Activated T-cell treated with anti-CD3 and anti-CD28 coated beads for 24 hours (primary cell): Measurements from ENCODE around the gene ACBD3.
"Not testable (repeated sequence)": the region's sequence is repeated elsewhere in the genome, so short reads cannot be mapped to it uniquely, and the experiment has no call there.

Source experiments
- DNase-seq: peaks from one replicate; pipeline ENCODE4 v3.0.0-alpha.2; 2020; ENCODE audit warnings: low read depth

ACBD3 gene

DNA sequence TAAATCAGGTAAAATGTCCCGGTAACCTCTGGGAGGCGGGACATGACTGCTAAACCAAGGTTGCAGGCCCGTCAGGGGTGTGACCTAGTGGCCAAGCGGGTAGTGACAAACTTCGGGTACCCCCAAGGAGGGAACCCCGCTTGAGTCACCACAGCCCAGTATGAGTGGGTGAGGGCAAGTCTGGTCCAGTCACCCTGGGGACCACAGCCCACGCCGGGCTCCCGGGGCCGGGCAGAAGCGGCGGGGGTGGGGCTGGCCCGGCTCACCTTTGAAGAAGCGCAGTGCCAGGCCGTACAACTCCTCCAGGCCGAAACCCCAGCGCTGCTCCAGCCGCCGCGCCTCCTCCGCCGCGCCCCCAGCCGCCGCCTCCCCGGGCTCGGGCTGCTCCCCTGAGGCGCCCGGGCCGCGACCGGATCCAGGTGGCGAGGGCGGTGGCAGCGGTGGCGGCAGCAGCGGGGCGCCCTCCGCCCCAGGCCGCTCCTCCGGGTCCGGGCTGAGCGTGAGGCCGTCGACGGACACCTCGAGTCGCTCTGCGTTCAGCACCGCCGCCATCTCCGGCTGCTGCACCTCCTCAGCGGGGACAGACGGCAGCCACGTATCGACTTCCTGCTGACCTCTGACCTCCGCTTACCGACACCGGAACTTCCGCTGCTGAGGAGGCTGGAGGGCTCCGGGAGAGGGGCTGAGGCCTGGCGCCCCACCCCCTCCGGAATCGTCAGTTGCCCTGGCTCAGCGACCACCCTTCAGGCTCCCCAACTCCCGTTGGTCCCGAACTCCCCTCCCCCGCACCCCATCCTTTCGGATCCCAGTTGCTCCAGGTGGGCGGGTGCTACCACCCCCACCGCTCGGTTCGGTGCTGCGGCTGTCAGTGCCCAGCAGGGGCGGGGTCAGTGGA, at the start of gene ACBD3:
TSS of gene ACBD3 (minus strand) at position 618 of the 895 bp plus-strand sequence. CDS start at position 552, 66 bp downstream.
- peak; percentile 78 for DNase-seq

DNA sequence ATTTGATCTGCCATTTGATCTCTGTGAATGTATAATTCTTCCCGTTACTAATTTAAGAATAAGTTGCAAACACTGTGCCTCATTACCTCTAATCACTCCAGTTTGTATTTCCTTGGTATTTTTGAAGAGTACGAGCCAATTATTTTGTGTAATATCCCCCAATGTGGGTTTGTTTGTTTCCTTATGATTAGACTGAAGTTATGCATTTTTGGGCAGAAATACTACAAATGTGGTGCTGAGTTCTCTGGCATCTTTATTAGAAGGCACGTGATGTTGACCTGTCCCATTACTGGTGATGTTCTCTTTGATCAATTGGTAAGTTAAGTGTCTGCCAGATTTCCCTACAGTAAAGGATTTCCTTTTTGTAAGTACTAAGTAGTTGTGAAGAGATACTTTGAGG, 47.3 kb upstream of the ACBD3 start:
- DNase-seq, result no peak

DNA sequence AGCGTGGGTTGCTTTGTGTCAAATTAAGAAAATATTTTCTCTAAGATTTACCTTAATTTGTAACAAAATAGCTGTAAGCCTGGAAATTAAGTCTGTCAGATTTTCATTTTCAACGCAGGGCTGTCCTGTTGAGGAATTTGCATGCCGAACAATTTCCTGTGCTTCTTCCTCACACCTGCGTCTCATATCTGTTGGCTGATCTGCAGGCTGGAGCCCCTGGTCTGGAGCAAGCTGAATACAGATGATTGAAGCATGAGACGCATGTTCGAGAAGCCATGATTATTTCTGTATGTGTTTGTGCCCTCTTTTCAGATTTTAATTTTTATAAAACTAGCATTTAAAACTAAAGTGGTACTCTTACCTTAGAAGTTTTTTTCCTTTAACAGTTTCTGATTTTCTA, 46.8 kb upstream of the ACBD3 start:
- DNase-seq, result no peak

DNA sequence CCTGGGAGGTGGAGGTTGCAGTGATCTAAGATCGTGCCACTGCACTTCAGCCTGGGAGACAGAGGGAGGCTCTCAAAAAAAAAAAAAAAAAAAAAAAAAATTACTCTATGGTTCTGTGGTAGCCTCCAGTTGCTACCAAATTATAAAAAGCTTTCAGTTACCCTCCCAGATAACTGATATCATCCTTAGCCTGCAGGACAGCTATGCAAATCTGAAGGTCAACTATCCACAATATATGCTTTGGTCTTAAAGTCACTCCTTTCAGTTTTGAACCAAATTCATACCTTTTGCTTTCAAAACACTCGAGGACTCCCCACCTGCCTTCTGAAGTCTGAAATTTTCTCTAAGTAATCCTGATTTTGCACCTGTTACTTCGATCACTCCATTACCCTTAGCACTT, 40.1 kb upstream of the ACBD3 start:
- DNase-seq, result no peak

DNA sequence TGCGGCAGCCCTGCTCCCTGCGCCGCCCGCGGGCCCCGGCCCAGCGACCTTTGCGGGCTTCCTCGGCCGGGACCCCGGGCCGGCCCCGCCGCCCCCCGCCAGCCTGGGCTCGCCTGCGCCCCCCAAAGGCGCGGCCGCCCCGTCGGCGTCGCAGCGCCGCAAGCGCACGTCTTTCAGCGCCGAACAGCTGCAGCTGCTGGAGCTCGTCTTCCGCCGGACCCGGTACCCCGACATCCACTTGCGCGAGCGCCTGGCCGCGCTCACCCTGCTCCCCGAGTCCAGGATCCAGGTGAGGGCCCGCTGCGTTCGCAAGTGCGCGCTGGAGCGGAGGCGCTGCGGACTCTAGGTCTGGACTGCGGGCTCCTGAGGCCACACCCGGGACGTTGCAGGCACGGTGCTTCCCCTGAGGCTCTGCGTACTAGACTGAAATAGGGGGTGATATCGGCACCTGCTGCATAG, 37.3 kb upstream of the ACBD3 start:
- DNase-seq, result no peak

DNA sequence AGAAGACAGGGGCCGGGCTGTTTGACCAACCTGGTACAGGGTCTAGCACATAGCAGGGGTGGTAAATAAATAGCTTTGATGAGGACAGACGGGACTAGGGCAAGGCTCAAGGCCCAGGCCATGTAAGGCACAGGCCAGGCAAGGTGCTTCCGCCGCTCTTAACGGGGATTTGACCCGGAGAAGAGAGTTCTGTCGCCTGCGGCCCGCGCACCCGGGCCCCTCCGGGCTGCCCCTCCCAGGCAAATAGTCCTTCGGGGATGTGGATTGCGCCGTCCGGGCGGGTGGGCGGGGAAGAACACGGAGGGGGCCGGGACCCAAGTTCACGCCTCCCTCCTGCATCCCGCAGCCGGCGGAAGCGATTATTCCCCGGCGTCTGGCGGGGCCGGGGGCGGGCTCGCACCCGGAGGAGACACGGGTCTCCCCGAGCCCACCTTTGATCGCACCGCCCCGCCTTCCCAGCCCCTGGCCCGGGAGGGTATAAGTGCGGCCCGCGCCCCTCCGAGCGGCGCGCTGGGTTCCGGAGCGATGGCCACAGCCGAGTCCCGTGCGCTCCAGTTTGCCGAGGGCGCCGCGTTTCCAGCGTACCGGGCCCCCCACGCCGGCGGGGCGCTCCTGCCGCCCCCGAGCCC, 36.7 kb upstream of the ACBD3 start, which contains the start of gene MIXL1:
TSS of gene MIXL1 (plus strand) at position 508 of the 629 bp plus-strand sequence. CDS start at position 526, 18 bp downstream.
- no peak for DNase-seq

DNA sequence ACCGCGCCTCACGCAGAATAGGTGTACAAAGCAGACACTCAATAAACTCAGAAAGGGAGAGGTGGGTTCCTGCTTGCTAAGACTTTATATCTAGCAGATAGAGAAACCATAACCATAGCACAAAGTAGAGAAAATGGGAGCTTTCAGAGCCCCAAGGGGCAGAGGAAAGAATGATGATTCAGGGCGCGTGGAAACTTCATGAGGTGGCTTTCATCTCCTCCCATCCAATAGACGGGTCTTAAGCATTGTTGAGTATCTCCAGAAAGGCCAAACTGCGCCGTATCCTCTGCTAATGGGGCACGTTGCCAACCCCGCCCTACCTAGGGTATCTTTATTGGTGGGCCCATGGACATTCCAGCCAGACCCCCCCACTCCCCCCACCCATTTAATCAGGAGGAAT, 36.1 kb upstream of the ACBD3 start:
- no peak for DNase-seq

DNA sequence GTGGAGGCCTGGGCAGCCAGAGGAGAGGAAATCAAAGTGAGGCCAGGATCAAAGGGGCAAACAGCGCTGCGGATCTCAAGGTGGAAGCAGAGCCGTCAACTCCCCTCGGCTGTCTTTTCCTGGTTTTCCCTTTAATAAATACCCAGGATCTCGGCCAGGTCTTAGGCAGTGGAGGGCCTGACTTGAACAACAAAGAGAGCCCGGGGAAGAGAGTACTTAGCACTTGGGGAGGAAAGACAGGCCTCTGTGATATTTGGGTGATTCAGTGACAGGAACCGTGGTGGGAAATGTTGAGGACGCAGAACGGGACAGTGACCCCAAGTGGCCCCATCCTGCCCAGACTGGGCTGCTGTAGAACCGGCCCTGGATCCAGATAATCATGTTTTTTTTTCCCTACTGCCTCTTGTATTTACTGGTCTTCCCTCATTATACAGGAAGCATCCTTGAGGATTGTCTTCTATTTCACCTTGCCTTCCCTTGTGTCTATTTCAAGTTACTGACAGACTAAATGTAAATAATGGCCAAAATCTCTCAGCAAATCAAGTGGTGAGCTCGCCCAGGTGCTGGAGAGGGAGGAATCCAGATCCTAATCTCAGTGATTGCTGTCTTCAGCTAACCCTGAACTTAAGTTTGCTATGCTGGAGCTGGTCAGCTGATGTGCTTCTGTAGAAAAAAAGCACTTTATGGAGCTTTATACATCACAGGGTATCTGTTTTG, 34.1 kb upstream of the ACBD3 start:
- no peak for DNase-seq

DNA sequence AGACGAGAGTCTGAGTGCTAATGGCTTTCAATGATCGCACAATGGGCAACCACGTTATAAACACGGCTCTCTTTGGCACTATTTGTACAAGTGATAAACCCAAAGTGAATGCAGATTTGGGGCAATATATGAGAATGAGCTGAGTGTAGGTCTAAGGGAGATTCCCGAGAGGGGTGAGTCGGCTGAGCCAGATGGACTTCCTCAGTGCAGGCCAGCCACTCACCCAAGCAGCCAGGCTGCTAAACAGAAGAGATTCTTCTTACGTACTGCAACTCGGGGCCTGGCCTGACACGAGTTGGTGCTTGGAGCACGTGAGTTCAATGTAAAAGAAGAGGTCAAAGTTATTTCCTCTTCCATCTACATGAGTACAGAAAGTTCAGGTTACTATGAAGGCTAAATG, 30.7 kb upstream of the ACBD3 start:
- DNase-seq, result no peak

DNA sequence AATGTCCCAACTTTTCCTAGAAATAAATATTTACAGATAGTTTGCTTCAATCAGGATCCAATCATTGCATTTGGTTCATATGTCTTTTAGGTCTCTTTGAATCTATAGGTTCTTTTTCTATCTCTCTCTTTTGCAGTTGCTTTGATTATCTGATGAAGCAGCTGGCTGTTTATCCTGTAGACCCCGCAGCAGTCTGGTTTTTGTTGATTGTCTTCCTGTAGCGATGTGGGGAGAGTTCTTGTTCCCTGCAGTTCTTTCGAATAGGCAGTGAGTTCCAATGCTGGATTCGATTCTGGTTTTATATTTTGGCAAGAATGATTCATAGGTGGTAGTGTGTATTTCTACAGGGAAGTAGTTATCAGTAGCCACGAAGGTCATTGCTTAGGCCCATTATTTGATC, 29.5 kb upstream of the ACBD3 start:
- no peak for DNase-seq

DNA sequence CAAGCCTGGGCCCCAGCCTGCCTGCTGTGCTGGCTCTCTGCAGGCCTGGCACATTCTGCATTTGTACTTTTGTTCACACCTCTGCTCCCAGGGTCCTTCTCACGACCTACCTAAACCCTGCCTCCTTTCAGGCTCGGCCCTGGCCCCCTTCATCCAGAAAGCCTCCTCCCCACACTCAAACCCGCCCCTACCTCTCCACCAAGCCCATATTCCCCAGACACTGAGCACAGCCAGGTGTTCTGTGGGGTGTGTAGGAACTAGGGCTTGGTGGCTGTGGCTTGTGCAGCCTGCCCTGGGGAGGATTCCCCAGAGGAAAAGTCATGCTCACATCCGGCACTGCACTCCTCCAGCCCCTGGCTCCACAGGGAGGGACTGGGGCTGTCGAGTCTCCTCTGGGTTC, 28.7 kb upstream of the ACBD3 start:
- DNase-seq, result no peak

DNA sequence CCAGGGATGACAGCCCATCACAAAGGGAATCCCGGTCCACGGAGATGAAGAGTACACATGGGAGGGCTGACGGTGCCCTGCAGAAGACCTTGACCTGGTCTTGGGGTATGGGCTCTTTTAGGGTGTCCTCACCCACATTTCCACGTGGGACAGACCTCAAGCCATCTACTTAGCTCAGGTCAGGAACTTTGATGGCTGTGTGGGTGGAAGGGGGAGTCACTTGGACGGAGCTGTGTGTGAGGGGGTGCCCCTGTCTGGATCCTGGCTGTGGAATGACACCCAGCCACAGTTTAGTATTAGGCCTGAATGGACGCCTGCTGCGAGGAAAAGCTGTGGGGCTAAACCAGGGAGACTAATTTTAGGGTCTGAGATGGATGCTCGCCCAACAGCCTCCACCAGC, 26.0 kb upstream of the ACBD3 start:
- DNase-seq, result no peak

DNA sequence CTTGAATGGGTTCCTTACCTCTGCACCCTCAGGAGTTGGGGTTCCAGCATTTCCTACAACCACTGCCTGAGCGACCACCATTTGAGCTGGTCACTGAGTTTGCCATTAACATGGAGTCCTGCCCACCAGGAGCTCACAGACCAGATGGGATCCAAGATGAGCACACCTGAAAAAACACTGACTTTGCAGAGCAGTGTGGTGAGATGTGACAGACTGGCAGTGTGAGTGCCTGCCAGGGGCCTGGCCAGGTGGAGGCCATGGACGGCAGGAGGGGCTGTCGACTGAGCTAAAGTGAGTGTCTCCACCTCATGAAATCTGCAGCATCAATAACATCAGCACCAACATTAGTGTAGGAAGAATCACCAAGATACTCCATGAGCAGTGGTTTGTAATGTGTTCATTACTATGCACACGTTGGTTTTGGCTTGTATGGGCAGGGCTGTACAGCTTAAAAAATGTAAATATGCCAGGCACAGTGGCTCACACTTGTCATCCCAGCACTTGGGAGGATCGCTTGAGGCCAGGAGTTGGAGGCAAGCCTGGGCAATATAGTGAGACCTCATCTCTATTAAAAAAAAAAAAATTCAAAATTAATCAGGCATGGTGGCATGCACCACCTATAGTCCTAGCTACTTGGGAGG, 24.8 kb upstream of the ACBD3 start:
- DNase-seq, result no peak

DNA sequence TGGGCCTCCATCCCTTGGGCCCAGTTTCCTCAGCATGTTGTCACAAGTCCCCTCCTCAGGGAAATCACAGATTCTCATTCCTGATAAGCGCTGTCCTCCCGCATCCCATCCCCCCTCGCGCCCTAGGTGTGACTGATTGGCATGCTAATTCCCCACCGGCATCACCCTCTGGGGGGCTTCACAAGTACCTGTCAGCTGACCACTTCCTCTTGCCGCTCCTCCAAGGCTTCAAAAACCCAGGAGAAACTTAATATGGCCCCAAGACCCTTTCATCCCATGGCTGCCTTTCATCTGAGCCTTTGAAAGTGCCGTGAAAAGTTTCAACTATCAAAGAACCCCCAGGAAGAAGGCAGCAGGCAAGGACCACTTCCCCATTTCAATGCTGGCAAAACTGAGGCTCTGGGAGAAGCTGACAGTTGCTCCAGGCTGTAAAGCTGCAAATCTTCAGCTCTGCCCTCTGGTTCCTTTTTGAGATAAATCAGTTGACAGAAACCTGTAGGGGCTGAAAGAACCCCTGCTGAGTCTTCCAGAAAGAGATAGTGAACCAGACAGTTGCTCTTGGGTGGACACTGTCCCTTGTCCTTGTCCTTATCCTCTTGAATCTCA, 24.1 kb upstream of the ACBD3 start:
- DNase-seq, result no peak

DNA sequence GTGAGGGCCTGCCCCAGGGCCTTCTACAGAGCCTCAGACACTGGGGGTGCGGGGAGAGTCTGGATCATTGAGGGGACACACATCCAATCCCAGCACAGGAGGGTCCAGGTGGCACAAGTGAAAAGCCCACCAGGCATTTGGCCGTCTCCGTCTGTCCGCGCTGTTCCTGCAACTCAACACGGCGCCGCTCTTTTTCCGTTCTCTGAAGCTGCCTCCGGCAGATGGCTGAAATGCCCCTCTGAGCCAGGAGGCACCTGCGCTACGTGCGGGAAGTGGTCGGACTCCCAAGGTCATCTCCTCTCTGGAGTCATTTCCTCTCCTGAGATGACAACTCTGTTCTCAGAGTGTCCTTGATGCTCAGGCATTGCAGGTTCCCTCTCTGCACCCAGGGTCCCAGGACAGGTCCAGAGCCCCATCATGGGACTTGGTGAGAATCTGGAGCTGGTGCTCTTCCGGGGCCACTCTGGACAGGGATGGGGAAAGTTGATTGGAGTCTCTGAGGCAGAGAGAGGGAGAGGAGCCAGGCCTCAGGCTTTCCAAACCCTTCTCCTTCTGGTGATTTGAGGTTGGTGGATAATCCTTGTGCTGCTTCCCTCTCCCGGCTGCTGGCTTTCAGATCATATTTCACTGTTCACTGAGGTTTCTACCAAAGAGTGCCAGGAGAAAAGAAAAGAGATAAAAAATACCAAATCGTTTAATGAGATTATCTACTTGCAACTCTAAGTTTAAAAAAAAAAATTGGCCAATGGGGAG, 22.9 kb upstream of the ACBD3 start:
- no peak for DNase-seq

DNA sequence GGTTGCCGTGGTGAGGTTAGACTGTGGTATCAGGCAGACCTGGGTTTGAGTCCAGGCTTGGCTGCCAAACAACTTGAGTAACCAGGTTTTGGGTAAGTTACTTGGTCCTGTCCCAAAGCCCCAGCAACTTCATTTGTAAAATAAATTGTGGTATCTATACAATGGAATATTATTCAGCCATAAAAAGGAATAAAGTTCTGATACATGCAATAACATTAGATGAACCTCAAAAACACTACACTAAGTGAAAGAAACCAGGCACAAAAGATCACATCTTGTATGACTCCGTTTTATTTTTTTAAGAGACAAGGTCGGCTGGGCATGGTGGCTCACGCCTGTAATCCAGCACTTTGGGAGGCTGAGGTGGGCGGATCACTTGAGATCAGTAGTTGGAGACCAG, 20.5 kb upstream of the ACBD3 start:
- no peak for DNase-seq

DNA sequence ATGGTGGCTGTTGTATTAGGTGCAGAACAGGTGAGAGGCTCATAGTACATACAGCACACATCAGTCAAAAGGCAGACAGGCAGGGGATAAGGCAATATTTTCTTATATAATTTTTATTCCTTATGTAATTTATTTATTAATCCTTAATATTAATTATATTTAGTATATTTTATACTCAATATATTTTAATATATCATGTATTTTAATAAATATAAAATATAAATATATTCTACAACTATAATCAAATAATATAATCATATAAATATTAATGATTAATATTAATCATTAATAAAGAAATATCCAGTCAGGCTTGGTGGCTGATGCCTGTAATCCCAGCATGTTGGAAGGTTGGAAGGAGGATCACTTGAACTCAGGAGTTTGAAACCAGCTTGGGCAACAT, 17.7 kb upstream of the ACBD3 start:
- no peak for DNase-seq

DNA sequence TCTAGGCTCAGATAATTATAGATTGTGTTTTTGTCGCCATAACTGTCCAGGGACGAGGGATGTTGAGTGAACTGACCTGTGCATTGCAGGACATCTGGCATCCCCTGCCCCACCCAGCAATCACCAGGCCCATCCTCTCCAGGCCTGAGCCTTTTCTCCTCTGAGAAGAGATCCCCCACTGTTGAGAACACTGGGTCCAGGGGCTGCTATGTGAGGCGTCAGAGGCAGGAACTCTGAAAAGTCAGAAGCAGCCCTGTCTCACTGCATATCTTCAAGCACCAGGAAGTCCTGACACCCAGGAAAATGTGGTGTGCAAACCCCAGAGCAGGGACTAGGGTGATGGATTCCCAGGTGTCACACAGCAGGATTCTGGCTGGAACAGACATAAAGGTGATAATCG, 17.1 kb upstream of the ACBD3 start:
- DNase-seq, result no peak

DNA sequence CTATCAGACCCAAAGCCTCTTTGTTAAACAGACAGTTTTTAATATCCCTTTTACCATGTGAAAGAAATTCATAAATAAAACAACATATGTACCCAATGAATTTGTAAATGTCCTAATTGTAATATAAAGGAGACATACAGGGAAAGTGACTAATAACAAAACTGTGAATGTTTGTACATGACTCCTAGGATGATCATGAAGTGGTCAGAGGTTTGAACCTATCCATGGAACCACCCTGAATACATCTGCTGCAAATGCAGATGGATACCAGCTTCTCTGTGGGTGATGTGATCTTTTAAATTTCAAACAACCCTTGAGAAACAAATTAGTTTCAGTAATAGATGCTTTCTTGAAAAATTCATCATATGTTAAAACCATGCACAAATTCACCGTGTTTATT, 16.7 kb upstream of the ACBD3 start:
- no peak for DNase-seq

DNA sequence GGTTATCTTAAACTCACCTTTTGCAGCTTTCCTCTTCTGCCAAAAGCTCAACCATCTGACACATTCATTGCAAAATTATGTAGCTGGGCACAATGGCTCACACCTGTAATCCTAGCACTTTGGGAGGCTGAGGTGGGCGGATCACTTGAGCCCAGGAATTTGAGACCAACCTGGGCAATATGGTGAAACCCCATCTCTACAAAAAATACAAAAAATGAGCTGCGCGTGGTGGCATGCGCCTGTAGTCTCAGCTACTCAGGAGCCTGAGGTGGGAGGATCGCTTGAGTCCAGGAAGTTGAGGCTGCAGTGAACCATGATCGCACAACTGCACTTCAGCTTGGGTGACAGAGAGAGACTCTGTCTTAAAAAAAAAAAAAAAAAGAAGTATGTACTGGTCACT, 16.1 kb upstream of the ACBD3 start:
- not testable (repeated sequence) for DNase-seq

DNA sequence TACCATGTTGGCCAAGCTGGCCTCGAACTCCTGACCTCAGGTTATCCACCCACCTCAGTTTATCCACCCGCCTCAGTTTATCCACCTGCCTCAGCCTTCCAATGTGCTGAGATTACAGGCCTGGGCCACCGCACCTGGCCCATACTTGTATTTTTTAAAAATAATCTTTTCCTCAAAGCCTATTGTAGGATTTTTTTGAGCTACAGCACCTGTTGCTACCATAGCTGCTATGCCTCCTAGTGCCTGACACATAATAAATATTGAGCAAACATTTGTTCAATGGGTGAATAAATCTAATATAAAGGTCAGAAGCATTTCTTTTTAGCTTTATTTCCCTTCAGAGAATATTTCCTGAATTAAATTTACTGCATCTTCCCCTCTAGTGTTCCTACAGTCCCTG, 15.7 kb upstream of the ACBD3 start:
- DNase-seq, result no peak
